ENCODE measurements around the gene NME9.
A peak's percentile ranks its signal among the peaks of the same experiment; 100 is the strongest.

- TF ChIP-seq MXI1 (IDR thresholded peaks at IDR 0.05; ENCODE audit: borderline replicate concordance, low read depth, low read length): peak; percentile 88; the same call in 1 of the 2 replicates
- no peak for TF ChIP-seq POLR2A (IDR thresholded peaks at IDR 0.05; ENCODE audit: low read depth, low read length)
- TF ChIP-seq FOS (IDR thresholded peaks at IDR 0.05; ENCODE audit: low read depth, low read length): no peak
- no peak for TF ChIP-seq CTCF (conservative IDR thresholded peaks at IDR 0.05; ENCODE audit: low read depth, low read length)
These were observed 20.4 kb upstream of the NME9 start for GRCh38 chr3:138349926-138350665.

Data from IMR-90 (cell line).